ENCODE measurements around the gene INO80E.

INO80E gene

GRCh38 chr16:29989111-29989858, 6.8 kb upstream of the INO80E start:
- no peaks in the 10 kb centered on the region for H3K9me3 Mint-ChIP-seq
- peaks cover 50% of the 10 kb centered on the region for H3K4me1 Mint-ChIP-seq
- peak overlapping the region; percentile 44 for H3K27ac Mint-ChIP-seq
- H3K27me3 Mint-ChIP-seq (ENCODE audit: low read depth, poor library complexity), result no peaks in the 10 kb centered on the region
- DNase-seq, result no peak
- no peak for TF ChIP-seq CTCF (IDR thresholded peaks at IDR 0.05)
- H3K4me3 Mint-ChIP-seq, result no peak overlapping the region
- peaks cover 56% of the 10 kb centered on the region for H3K36me3 Mint-ChIP-seq (ENCODE audit: low read depth)

GRCh38 chr16:29990034-29990433, 6.0 kb upstream of the INO80E start:
- Mint-ChIP-seq H3K27ac (no peak overlapping the region), H3K27me3 (ENCODE audit: low read depth, poor library complexity) (no peaks in the 10 kb centered on the region), H3K4me3 (no peak overlapping the region), H3K9me3 (no peaks in the 10 kb centered on the region), H3K36me3 (ENCODE audit: low read depth) (peaks cover 51% of the 10 kb centered on the region), H3K4me1 (peaks cover 58% of the 10 kb centered on the region)
- no peak for TF ChIP-seq CTCF (IDR thresholded peaks at IDR 0.05)
- DNase-seq, result no peak

GRCh38 chr16:29990883-29991570, 5.0 kb upstream of the INO80E start:
- Mint-ChIP-seq H3K9me3 (no peaks in the 10 kb centered on the region), H3K4me3 (no peak overlapping the region), H3K36me3 (ENCODE audit: low read depth) (peaks cover 45% of the 10 kb centered on the region), H3K27ac (no peak overlapping the region), H3K4me1 (peaks cover 62% of the 10 kb centered on the region), H3K27me3 (ENCODE audit: low read depth, poor library complexity) (no peaks in the 10 kb centered on the region)
- DNase-seq, result no peak
- TF ChIP-seq CTCF (IDR thresholded peaks at IDR 0.05), result no peak

GRCh38 chr16:29991571-29991904, 4.5 kb upstream of the INO80E start:
- peak overlapping the region; percentile 89 for H3K27ac Mint-ChIP-seq
- H3K36me3 Mint-ChIP-seq (ENCODE audit: low read depth), result peaks cover 41% of the 10 kb centered on the region
- H3K4me1 Mint-ChIP-seq, result peaks cover 65% of the 10 kb centered on the region
- no peak for TF ChIP-seq CTCF (IDR thresholded peaks at IDR 0.05)
- peaks cover under 1% of the 10 kb centered on the region for H3K27me3 Mint-ChIP-seq (ENCODE audit: low read depth, poor library complexity)
- no peak overlapping the region for H3K4me3 Mint-ChIP-seq
- H3K9me3 Mint-ChIP-seq, result no peaks in the 10 kb centered on the region
- DNase-seq, result no peak

GRCh38 chr16:29992344-29992967, 3.6 kb upstream of the INO80E start:
- H3K9me3 Mint-ChIP-seq, result no peaks in the 10 kb centered on the region
- no peak for TF ChIP-seq CTCF (IDR thresholded peaks at IDR 0.05)
- peaks cover 68% of the 10 kb centered on the region for H3K4me1 Mint-ChIP-seq
- peak overlapping the region; percentile 89 for H3K27ac Mint-ChIP-seq
- H3K36me3 Mint-ChIP-seq (ENCODE audit: low read depth), result peaks cover 40% of the 10 kb centered on the region
- peaks cover 3% of the 10 kb centered on the region for H3K27me3 Mint-ChIP-seq (ENCODE audit: low read depth, poor library complexity)
- DNase-seq, result no peak
- H3K4me3 Mint-ChIP-seq, result peak overlapping the region; percentile 30
